ENCODE measurements around the gene RELT.

DNA sequence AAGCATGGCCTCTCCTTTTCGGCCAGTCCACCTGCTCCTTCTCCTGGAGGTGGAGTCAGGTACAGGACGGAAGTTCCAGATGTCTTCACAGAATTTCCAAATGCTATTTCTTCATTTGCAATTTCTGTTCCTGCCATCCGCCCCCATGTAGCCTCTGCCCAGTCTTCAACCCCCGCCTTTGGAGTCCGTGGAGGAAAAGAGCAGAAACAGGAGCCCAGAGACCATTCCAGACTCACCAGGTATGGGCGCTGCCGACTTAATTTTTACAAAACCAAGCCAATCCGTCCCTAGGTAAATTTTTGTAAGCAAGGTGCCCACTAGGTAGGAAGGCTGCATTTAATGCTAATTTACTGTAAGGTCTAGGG, 28.9 kb downstream of the RELT start:
- TF ChIP-seq, protein P1, sequence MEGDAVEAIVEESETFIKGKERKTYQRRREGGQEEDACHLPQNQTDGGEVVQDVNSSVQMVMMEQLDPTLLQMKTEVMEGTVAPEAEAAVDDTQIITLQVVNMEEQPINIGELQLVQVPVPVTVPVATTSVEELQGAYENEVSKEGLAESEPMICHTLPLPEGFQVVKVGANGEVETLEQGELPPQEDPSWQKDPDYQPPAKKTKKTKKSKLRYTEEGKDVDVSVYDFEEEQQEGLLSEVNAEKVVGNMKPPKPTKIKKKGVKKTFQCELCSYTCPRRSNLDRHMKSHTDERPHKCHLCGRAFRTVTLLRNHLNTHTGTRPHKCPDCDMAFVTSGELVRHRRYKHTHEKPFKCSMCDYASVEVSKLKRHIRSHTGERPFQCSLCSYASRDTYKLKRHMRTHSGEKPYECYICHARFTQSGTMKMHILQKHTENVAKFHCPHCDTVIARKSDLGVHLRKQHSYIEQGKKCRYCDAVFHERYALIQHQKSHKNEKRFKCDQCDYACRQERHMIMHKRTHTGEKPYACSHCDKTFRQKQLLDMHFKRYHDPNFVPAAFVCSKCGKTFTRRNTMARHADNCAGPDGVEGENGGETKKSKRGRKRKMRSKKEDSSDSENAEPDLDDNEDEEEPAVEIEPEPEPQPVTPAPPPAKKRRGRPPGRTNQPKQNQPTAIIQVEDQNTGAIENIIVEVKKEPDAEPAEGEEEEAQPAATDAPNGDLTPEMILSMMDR (conservative IDR thresholded peaks at IDR 0.05; ENCODE audit: low read length): no peak
- no peak for TF ChIP-seq EZH2phosphoT487 (IDR thresholded peaks at IDR 0.05; ENCODE audit: borderline replicate concordance, low read depth, low read length)
